ENCODE results near the gene PLCG2.

The PLCG2 gene

DNA sequence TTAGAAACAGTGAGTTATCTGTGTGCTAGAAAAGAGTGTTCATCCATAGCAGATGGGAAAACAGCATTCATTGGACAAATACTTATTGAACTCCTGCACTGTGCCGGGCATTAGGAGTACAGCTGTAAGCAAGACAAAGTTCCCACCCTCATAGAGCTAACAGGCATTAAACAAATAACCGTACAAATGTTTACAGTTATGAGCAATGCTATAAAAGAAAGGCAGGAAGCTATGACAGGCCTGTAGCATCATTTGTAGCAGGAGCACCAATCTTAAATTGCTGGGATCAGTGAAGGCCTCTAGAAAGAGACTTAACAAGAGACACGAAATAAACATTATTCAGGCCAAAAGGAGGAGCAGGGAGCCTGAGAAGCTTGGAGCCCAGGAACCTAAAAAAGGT is 216.6 kb downstream of the PLCG2 start:
- no peak for DNase-seq (ENCODE audit: low read depth)
- H3K4me3 ChIP-seq (ENCODE audit: low read depth, low read length): no peak overlapping the region
- TF ChIP-seq, protein P1, sequence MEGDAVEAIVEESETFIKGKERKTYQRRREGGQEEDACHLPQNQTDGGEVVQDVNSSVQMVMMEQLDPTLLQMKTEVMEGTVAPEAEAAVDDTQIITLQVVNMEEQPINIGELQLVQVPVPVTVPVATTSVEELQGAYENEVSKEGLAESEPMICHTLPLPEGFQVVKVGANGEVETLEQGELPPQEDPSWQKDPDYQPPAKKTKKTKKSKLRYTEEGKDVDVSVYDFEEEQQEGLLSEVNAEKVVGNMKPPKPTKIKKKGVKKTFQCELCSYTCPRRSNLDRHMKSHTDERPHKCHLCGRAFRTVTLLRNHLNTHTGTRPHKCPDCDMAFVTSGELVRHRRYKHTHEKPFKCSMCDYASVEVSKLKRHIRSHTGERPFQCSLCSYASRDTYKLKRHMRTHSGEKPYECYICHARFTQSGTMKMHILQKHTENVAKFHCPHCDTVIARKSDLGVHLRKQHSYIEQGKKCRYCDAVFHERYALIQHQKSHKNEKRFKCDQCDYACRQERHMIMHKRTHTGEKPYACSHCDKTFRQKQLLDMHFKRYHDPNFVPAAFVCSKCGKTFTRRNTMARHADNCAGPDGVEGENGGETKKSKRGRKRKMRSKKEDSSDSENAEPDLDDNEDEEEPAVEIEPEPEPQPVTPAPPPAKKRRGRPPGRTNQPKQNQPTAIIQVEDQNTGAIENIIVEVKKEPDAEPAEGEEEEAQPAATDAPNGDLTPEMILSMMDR (IDR thresholded peaks at IDR 0.05; ENCODE audit: low read depth, low read length, missing control alignments): no peak
- in situ Hi-C loops (cut with HindIII; ENCODE audit: low sequenced_read_pairs): no loop called here

DNA sequence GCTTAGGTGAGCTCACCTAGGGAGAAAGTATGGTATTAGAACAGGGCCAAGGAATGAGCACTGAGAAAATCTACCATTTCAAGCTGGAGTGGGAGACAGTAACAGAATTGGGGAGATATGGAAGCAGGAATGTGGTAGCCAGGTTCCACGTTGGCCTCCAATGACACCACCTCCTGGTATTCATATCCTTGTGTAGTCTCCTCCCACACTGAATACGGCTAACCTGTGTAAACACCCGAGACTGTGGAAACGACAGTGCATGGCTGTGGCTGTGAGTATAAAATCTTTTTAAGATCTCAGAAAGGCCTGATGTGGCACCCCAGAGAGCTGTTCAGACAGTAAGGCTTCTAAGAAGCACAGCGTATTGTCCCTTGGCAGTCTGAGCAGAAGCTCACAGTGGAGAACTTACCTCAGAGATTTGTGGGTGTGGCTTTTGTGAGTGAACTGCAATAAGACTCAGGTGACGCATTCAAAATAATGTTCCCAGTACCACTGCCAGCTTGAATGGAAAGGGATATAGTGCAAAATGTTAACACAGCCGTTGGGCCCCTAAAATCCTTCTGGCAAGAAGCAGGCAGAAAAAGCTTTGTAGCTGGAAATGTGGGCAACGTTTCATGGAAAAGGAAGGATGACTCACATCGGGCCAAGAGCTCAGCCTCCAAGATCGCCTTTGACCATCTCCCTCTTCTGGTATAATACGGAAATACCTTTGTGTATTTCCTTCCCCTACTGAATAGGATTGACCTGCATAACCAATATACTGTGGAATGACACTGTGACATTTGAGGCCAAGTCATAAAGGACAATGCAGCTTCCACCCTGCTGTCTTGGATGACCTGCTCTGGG is 217.8 kb downstream of the PLCG2 start:
- in situ Hi-C loops (cut with HindIII; ENCODE audit: low sequenced_read_pairs): no loop called here
- no peak overlapping the region for H3K4me3 ChIP-seq (ENCODE audit: low read depth, low read length)
- TF ChIP-seq, protein P1 (IDR thresholded peaks at IDR 0.05; ENCODE audit: low read depth, low read length, missing control alignments): peak; percentile 54
- peak; percentile 64 for DNase-seq (ENCODE audit: low read depth)

DNA sequence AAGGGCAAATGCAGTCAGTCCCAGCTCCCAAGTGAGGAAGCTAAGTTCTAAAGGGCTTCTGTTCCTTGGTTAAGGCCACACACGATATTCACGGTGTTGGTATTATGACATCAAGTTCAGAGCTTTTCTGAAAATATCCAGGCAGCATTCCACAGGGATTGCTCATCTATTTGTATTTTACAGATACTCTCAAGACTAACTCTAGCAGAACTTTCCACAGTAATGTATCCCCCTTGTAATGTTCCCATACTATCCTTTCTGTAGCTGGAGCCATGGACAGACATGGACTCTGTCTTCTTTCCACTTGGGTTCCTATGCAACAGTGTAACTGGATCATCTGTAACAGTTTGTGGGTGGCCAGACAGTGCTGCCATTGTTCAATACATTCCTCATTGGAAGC is 218.6 kb downstream of the PLCG2 start:
- in situ Hi-C loops (cut with HindIII; ENCODE audit: low sequenced_read_pairs): no loop called here
- TF ChIP-seq, protein P1 (IDR thresholded peaks at IDR 0.05; ENCODE audit: low read depth, low read length, missing control alignments): no peak
- DNase-seq (ENCODE audit: low read depth): peak; percentile 66
- H3K4me3 ChIP-seq (ENCODE audit: low read depth, low read length): no peak overlapping the region

DNA sequence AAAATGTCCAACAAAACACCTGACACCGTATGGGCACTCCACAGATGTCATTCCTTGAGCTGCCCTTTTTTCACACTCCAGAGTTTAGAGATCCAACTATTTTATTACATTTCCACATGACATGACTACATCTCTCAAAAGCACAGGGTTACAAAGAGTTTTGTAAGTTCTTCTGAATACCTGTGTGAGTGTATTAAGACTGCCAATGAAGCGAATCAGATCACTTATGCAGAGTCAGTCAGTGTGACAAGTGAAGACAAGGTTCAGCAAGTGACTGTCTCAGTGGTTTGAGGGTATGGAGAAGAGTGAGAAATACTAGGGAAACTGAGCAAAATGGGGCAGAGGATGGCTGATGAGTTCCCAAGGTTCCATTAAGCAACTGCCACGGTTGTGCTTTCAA is 223.7 kb downstream of the PLCG2 start:
- DNase-seq (ENCODE audit: low read depth): no peak
- TF ChIP-seq, protein P1 (IDR thresholded peaks at IDR 0.05; ENCODE audit: low read depth, low read length, missing control alignments): no peak
- no peak overlapping the region for H3K4me3 ChIP-seq (ENCODE audit: low read depth, low read length)
- in situ Hi-C loops (cut with HindIII; ENCODE audit: low sequenced_read_pairs): no loop called here

DNA sequence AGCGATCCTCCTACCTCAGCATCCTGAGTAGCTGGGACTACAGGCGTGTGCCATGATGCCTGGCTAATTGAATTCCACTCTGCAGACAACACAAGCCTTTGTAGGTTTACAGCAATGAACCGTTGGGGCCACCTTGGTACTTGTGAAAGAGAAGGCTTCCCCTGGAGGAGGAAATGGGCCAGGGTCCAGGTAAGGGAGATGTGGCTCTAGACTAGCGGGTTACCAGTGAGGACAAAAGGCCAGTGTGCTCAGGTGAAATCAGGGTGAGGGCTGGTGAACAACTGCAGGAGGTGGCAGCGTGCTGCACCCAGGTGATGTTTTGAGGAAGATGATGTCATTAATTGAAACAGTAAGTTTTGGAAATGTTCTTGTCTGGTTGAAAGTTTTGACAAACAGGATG is 225.5 kb downstream of the PLCG2 start:
- DNase-seq (ENCODE audit: low read depth): no peak
- TF ChIP-seq, protein P1 (IDR thresholded peaks at IDR 0.05; ENCODE audit: low read depth, low read length, missing control alignments): no peak
- in situ Hi-C loops (cut with HindIII; ENCODE audit: low sequenced_read_pairs): no loop called here
- H3K4me3 ChIP-seq (ENCODE audit: low read depth, low read length): no peak overlapping the region

DNA sequence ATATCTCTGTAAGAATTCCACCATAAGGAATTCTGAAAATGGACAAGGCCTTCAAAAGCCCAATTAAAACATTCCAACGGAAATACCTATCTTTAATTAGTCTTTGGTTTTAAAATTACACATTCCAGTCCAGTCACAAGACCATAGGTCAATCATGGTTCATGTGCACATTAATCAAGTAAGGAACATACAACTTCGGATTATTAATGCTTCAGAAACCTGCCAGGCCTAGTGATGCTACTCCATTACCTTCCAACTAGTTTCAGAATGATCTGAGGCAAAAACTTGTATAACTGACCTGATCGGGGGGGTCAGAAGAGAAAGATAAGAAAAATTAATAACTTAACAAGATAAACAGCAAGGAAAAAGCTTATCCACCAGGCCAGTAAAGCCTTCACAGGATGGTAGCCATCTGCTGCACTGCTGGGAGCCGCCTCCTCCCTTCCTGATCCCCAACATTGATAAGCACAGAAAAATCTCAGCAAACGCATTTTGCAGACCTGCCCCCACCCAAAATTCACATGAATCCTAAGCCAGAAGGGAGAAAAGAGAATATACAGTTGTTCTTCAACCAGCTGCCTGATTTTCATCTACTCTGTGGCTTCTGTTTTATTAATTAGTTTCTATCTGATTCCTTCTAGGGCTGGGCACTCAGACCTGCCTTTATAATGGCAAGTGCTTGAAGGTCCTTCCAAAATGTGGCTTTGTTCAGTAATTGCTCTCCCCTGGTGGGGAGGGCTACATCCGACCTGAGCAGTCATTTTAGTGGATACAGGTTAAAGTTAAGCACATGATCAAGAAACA is 226.1 kb downstream of the PLCG2 start:
- DNase-seq (ENCODE audit: low read depth): no peak
- in situ Hi-C loops (cut with HindIII; ENCODE audit: low sequenced_read_pairs): no loop called here
- TF ChIP-seq, protein P1 (IDR thresholded peaks at IDR 0.05; ENCODE audit: low read depth, low read length, missing control alignments): no peak
- no peak overlapping the region for H3K4me3 ChIP-seq (ENCODE audit: low read depth, low read length)
